GM06990 (cell line): Measurements from ENCODE around the gene AEBP1.
A peak's percentile ranks its signal among the peaks of the same experiment; 100 is the strongest.

Experiments
- DNase-seq: peaks from one replicate; pipeline ENCODE4 v3.0.0-alpha.2; 2011; ENCODE audit not compliant: insufficient read length; ENCODE audit errors: extremely low read depth
- H3K27me3 ChIP-seq: replicated peaks from 2 replicates; pipeline ENCODE4 v1.6.0; 2011; ENCODE audit warnings: low read length; ENCODE audit not compliant: control insufficient read depth, insufficient read depth
- H3K36me3 ChIP-seq: 2 replicates; pipeline ENCODE4 v1.5.1; 2011; ENCODE audit warnings: low read length; ENCODE audit not compliant: control insufficient read depth, insufficient read depth
- H3K4me3 ChIP-seq: replicated peaks from 2 replicates; pipeline ENCODE4 v1.5.1; 2011; ENCODE audit warnings: low read depth, mild to moderate bottlenecking, control low read depth, low read length
- TF ChIP-seq, protein P1 (sequence below): IDR thresholded peaks from 2 replicates; pipeline ENCODE4 v1.5.1; 2011; ENCODE audit warnings: low read length, control low read depth, mild to moderate bottlenecking, inconsistent platforms; ENCODE audit not compliant: insufficient read depth, poor library complexity, severe bottlenecking

Gene AEBP1

DNA sequence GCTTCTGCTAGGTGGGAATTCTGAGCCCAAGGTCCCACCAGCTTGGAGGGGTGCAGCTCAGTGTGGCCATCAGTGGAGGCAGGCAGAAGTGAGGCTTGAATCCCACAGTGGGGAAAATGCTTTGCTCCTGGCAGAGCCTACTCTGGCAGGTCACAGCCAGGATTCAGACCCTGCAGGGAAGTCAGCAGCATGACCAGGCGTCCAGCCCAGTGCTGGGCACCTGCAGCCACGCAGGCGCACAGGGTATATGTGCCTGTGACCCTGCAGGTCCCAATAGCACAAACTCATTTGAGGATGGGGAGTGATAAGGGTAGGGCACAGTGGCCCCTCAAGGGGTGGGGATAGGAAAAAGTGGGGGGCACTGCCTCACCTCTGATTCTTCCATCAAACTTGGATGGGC, 8.4 kb upstream of the AEBP1 start:
- Histone ChIP-seq H3K36me3 (no peaks in the 10 kb centered on the region), H3K4me3 (no peak overlapping the region), H3K27me3 (no peaks in the 10 kb centered on the region)
- TF ChIP-seq, protein P1, sequence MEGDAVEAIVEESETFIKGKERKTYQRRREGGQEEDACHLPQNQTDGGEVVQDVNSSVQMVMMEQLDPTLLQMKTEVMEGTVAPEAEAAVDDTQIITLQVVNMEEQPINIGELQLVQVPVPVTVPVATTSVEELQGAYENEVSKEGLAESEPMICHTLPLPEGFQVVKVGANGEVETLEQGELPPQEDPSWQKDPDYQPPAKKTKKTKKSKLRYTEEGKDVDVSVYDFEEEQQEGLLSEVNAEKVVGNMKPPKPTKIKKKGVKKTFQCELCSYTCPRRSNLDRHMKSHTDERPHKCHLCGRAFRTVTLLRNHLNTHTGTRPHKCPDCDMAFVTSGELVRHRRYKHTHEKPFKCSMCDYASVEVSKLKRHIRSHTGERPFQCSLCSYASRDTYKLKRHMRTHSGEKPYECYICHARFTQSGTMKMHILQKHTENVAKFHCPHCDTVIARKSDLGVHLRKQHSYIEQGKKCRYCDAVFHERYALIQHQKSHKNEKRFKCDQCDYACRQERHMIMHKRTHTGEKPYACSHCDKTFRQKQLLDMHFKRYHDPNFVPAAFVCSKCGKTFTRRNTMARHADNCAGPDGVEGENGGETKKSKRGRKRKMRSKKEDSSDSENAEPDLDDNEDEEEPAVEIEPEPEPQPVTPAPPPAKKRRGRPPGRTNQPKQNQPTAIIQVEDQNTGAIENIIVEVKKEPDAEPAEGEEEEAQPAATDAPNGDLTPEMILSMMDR = no peak
- no peak for DNase-seq

DNA sequence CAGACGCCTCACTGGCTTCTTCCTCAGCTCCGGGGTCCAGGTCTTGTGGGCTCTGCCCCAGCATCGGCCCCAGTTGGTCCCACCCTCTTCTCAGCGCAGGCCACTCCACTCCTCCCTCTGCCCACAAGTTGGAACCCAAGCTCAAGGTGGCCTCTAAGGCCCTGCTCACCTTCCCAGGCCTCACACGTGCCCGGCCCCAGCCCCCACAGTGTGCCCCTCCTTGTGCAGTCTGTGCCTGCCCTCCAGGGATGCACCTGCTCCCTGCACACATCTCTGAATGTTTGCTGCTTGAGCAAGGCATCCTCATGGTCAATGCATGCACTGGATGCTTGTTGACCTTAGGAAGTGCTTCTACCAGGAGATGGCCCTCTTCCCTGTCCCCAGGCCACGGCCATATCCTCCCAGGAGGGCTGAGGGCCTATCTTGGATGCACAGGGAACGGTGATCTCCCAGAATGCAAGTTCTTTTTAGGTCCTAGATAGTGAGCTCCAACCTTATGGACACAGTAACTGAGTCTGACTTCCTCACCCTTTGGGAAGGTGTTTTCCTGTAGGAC, 7.7 kb upstream of the AEBP1 start:
- no peak for DNase-seq
- TF ChIP-seq, protein P1 = no peak

DNA sequence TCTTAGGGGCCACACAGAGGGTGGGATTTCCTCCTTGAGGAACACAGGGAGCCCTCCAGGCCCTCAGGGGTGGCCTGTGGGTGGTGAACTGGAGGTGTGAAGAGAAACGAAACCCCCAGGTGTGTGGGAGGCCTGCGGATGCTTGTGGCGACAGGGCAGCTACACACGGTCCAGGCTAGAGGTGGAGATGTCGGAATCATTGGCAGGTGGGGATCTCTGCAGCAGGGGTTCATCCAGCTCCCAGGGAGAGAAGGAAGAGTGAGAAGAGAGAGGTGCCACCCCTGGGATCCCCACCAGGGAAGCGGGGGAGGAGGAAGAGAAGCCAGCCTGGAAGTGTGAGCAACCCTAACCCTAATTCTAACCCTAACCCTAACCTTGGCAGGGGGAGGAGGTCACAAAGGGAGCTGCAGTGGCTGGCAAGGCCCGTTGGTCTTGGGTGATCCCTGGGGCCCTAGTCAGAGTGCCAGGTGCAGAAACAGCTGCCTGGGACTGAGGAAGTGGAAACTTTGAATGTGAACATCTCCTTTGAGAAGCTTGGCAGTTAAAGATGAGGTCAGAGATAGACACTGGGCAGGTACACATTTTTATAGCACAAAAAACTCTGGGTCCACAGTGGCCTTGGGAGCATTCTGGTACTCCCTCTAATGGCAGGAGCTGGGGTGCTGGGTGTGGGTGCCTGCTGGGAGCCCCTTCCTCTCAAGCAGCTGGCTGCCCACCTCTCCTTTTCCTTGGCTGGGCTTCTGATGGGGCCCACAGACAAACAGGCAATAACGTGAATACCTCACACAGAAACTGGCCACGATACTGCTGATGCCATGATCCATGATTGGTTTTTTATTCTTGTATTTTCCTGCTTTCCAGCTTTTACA, 6.8 kb upstream of the AEBP1 start:
- no peaks in the 10 kb centered on the region for H3K36me3 ChIP-seq
- DNase-seq = peak; percentile 52
- H3K27me3 ChIP-seq = no peaks in the 10 kb centered on the region
- TF ChIP-seq, protein P1 = no peak
- H3K4me3 ChIP-seq = no peak overlapping the region

More for the DNA sequence above, 7.7 kb upstream of the AEBP1 start:
- no peak overlapping the region for H3K4me3 ChIP-seq
- H3K36me3 ChIP-seq = no peaks in the 10 kb centered on the region
- H3K27me3 ChIP-seq = no peaks in the 10 kb centered on the region

DNA sequence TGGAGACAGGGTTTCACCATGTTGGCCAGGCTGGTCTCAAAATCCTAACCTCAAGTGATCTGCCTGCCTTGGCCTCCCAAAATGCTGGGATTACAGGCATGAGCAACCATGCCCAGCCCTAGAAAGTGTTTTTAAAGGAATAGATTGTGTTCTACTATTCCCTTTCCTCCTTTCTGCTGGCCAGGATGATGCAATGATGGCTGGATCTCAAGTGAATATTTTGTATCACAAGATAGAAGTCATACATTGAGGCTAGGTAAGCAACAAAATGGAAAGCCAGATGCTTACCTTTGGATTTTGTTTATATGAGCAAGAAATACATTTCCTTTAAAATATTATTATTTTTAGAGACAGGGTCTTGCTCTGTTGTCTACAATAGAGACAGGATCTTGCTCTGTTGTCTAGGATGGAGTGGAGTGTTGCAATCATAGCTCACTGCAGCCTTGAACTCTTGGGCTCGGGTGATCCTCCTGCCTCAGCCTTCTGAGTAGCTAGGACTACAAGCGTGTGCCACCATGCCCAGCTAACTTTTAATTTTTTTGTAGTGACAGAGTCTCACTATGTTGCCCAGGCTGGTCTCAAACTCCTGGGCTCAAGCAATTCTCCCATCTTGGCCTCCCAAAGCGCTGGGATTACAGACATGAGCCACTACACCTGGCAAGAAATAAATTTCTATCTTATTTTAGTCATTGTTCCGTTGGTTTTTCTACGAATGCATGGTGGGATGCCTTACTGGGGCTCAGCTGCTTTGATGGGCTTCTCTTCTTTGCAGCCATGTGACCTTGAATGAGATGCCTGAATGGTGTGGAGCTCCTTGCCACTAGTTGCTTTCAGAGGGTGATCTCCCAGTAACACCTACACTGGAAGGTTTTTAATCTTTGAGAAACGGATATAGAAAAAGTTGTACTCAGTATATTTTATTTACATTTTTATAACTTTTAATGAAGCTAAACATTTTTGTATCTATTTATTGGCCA, 5.8 kb upstream of the AEBP1 start:
- no peak overlapping the region for H3K4me3 ChIP-seq
- H3K36me3 ChIP-seq = no peaks in the 10 kb centered on the region
- TF ChIP-seq, protein P1 = no peak
- DNase-seq = no peak
- H3K27me3 ChIP-seq = peaks cover 4% of the 10 kb centered on the region

DNA sequence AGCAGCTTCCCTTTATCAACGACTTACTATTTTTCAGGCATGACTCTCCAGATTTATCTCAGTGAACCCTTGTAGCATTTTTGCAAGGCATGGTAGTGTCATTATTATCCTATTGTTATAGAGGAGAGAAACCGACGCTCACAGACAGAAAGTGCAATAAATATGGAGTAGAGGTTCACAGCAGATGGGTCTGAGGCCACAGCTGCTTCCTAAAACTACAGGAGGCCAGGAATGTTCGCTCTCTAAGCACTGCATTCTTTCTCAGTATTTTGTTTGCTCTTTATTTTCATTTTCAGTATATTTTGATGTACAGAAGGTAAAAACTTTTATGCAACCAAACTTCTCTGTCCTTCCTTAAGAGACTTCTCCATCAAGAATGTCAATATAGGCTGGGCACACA, 4.5 kb upstream of the AEBP1 start:
- Histone ChIP-seq H3K27me3 (peaks cover 4% of the 10 kb centered on the region), H3K4me3 (no peak overlapping the region), H3K36me3 (no peaks in the 10 kb centered on the region)
- no peak for DNase-seq
- TF ChIP-seq, protein P1 = no peak
